Effector memory CD8-positive, alpha-beta T cell (primary cell): ENCODE results near the gene SET.
A peak's percentile ranks its signal among the peaks of the same experiment; 100 is the strongest.

Experiments
- ATAC-seq: fragments of 150-1000 bp; cut with Tn5 transposase; replicated peaks from 2 replicates; pipeline ENCODE4 v1.10.0; 2021; ENCODE audit warnings: mild to moderate bottlenecking, moderate library complexity
- DNase-seq, 3 experiments: peaks; one replicate each; pipeline ENCODE4 v3.0.0; 2021
- H3K27ac Mint-ChIP-seq, 2 donors: one replicate each; pipeline ENCODE4 v1.8.0; 2022; ENCODE audit warnings: mild to moderate bottlenecking in 2 of 2, mixed read lengths in 2 of 2, moderate library complexity in 2 of 2
- H3K27me3 Mint-ChIP-seq, 2 donors: one replicate each; pipeline ENCODE4 v1.8.0; 2022; ENCODE audit warnings: mixed read lengths in 2 of 2
- H3K36me3 Mint-ChIP-seq: one replicate; pipeline ENCODE4 v1.8.0; 2022; ENCODE audit warnings: mild to moderate bottlenecking, moderate library complexity, mixed read lengths; ENCODE audit not compliant: insufficient read depth
- H3K4me1 Mint-ChIP-seq, 2 donors: one replicate each; pipeline ENCODE4 v1.8.0; 2022; ENCODE audit warnings: low read depth in 2 of 2, mixed read lengths in 2 of 2
- H3K4me3 Mint-ChIP-seq, 2 donors: one replicate each; pipeline ENCODE4 v1.8.0; 2022; ENCODE audit warnings: mild to moderate bottlenecking in 2 of 2, mixed read lengths in 2 of 2, moderate library complexity in 2 of 2
- H3K9me3 Mint-ChIP-seq, 2 donors: one replicate each; pipeline ENCODE4 v1.8.0; 2022; ENCODE audit warnings: mixed read lengths in 2 of 2

SET gene

DNA sequence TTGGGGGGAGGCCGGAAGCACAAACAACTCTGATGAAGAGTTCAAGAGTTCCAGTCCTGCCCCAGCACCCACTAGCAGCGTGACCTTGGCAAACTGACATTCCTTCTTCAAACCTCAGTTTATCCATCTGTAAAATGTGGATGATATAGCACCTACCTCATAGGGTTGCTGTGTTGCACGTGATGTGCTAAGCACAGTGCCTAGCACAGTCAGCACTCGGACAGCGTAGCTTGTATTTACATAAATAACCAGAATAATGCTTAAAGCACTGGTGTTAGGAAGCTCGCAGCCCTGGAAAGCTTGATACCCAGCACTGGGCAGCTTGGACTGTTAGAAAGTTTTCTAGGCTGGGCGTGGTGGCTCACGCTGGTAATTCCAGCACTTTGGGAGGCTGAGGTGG, 18.4 kb downstream of the SET start:
- Mint-ChIP-seq H3K4me3 (no peak overlapping the region), H3K27ac (peak overlapping the region in 1 of 2 donors; percentile 82), H3K9me3 (no peaks in the 10 kb centered on the region), H3K4me1 (peaks cover 5% of the 10 kb centered on the region in 2 donors), H3K27me3 (no peaks in the 10 kb centered on the region), H3K36me3 (peaks cover 4% of the 10 kb centered on the region)
- DNase-seq, result no peak
- ATAC-seq, result no peak

DNA sequence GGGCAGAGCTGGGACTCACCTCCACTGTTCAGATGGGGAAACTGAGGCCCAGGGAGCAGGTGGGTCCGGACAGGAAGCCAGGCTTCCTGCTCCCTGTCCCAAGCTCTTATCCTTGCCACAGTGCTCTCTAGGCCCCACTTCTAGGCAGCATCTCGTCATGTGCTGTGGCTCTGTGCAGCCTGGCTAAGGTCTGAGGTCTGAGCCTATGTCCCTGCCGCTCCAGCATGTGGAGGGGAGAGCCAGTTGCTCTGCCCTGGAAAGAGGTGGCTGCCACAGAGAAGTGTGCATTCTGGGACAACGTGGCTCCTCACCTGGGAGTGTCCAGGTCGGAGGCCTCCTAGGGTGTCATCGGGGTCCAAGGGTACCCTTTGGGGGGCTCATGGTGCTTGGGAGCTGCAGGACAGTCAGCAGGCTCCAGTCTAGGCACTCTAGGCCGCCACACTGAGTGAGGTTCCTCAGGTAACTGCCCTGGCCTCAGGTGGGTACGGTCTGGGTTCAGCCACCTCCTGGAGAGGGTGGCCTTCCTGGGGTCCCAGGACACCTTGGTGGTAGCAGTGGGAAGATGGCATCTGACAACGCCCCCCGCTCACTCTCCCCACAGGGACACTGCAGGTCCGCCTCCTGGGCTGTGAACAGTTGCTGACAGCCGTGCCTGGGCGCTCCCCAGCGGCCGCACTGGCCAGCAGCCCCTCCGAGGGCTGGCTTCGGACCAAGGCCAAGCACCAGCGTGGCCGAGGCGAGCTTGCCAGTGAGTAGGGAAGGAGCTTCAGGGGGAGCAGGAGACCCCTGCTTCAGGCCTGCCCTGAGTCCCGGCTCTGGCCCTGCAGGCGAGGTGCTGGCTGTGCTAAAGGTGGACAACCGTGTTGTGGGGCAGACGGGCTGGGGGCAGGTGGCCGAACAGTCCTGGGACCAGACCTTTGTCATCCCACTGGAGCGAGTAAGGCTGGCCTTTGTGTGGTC, 23.7 kb downstream of the SET start:
- no peak overlapping the region for H3K27ac Mint-ChIP-seq

DNA sequence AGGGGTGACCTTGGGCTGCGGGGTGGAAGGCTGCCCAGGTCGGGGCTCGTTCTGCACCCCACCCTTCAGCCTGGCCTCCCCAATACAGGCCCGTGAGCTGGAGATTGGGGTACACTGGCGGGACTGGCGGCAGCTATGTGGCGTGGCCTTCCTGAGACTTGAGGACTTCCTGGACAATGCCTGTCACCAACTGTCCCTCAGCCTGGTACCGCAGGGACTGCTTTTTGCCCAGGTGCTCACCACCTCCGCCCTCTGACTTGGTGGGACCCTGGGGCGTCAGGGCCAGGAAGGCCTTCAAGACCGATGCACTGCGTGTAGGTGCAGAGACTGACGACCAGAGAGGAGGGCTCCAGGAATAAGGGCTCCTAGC, 24.4 kb downstream of the SET start:
- no peaks in the 10 kb centered on the region for H3K27me3 Mint-ChIP-seq
- no peak for ATAC-seq
- DNase-seq, result no peak
- H3K9me3 Mint-ChIP-seq, result no peaks in the 10 kb centered on the region
- no peak overlapping the region for H3K4me3 Mint-ChIP-seq
- H3K27ac Mint-ChIP-seq, result no peak overlapping the region
- H3K4me1 Mint-ChIP-seq, result no peaks in the 10 kb centered on the region
- H3K36me3 Mint-ChIP-seq, result no peaks in the 10 kb centered on the region

More for the DNA sequence above, 23.7 kb downstream of the SET start:
- Mint-ChIP-seq H3K36me3 (no peaks in the 10 kb centered on the region), H3K27me3 (no peaks in the 10 kb centered on the region), H3K4me3 (no peak overlapping the region), H3K4me1 (no peaks in the 10 kb centered on the region), H3K9me3 (no peaks in the 10 kb centered on the region)
- DNase-seq (no peak), ATAC-seq (no peak)

DNA sequence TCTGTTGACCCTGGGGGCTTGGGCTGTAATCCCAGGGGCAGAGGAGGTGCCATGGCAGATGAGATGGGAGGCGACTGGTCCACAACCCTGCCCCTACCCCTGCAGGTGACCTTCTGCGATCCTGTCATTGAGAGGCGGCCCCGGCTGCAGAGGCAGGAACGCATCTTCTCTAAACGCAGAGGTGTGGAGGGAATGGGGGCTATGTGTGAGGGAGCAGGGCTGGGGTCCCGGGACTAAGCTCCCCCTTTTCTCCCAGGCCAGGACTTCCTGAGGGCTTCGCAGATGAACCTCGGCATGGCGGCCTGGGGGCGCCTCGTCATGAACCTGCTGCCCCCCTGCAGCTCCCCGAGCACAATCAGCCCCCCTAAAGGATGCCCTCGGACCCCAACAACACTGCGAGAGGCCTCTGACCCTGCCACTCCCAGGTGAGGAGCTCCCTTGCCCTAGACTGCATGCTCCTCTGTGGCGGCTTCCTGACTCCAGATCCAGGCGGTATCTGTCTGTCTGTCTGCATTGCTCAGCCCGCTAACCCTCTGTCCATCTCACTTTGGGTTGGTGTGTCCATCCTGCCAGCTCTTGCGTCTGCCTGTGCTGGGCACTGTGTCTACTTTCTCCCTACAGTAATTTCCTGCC, 25.0 kb downstream of the SET start:
- H3K27ac Mint-ChIP-seq, result peak overlapping the region in 1 of 2 donors; percentile 44

DNA sequence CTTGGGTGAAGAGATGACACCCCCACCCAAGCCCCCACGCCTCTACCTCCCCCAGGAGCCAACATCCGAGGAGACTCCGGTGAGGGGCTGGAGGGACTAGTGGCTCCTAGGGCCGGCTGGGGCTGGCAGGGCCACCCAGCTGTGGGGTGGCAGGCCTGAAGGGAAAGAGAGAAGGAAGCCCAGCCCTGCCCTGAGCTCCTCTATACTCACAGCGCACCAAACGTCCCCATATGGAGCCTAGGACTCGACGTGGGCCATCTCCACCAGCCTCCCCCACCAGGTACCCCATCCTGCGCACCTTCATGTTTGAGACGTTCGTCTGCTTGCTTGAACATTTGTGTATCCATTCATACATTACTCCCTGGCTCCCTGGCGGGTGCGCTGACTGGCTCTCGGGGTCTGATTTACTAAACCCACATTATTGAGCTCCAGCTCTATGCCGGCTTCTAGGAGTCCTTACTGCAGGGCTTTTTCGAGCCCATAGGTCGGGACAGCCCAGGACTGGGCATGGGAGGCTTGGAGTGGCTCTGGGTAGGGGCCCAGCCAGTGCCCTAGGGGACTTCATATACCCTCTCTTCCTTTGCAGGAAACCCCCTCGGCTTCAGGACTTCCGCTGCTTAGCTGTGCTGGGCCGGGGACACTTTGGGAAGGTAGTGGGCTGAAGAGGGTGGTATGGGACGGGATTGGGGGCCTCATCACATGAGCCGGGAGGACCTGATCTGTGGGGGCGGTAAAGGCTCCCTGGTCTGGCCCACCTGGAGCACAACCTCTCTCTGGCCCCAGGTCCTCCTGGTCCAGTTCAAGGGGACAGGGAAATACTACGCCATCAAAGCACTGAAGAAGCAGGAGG, 25.8 kb downstream of the SET start:
- peaks cover 2% of the 10 kb centered on the region for H3K36me3 Mint-ChIP-seq
- peak overlapping the region in 1 of 2 donors; percentile 22 for H3K4me3 Mint-ChIP-seq
- no peak for ATAC-seq
- H3K27me3 Mint-ChIP-seq, result no peaks in the 10 kb centered on the region
- DNase-seq, result no peak
- peak overlapping the region in 1 of 2 donors; percentile 44 for H3K27ac Mint-ChIP-seq
- H3K9me3 Mint-ChIP-seq, result no peaks in the 10 kb centered on the region
- H3K4me1 Mint-ChIP-seq, result no peaks in the 10 kb centered on the region

More for the DNA sequence above, 25.0 kb downstream of the SET start:
- no peaks in the 10 kb centered on the region for H3K36me3 Mint-ChIP-seq
- no peak overlapping the region for H3K4me3 Mint-ChIP-seq
- no peaks in the 10 kb centered on the region for H3K9me3 Mint-ChIP-seq
- no peak for ATAC-seq
- no peaks in the 10 kb centered on the region for H3K27me3 Mint-ChIP-seq
- DNase-seq, result no peak
- H3K4me1 Mint-ChIP-seq, result no peaks in the 10 kb centered on the region

DNA sequence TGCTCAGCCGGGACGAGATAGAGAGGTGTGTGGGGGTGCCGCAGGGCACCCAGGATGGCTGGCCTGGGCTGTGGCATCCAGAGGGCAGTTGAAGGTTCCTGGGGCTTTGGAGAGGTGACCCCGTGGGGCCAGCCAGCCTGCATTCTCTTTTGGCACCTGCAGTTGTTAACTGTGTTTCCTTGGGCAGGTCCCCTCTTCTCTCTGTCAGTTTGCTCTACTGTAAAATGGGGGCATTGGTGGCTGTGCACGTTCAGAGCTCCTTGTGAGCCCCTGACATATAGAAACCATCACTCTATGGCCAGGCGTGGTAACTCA, 26.4 kb downstream of the SET start:
- no peak overlapping the region for H3K27ac Mint-ChIP-seq
- H3K36me3 Mint-ChIP-seq, result peaks cover 2% of the 10 kb centered on the region
- H3K4me3 Mint-ChIP-seq, result no peak overlapping the region
- no peaks in the 10 kb centered on the region for H3K27me3 Mint-ChIP-seq
- H3K9me3 Mint-ChIP-seq, result no peaks in the 10 kb centered on the region
- no peak for ATAC-seq
- no peak for DNase-seq
- no peaks in the 10 kb centered on the region for H3K4me1 Mint-ChIP-seq

DNA sequence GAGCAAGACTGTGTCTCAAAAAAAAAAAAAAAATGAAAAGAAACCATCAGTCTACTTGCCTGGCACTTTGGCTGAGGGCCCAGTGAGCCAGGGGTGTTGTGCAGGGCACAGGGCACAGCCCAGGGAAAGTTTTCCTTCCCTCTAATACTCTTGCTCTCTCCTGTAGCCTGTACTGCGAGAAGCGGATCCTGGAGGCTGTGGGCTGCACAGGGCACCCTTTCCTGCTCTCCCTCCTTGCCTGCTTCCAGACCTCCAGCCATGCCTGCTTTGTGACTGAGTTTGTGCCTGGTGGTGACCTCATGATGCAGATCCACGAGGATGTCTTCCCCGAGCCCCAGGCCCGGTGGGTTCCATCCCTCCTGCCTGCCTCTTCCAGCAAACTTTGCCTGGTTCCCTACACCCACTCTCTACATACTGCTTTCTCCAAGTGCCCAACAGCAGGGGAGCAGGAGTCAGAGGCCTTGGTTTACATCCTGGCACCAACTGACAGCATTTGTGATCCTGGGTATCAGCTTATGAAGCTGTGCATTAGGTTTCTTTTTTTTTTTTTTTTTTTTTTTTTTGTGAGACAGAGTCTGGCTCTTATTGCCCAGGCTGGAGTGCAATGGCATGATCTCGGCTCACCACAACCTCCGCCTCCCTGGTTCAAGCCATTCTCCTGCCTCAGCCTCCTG, 27.7 kb downstream of the SET start:
- H3K36me3 Mint-ChIP-seq, result peaks cover 2% of the 10 kb centered on the region
- H3K9me3 Mint-ChIP-seq, result no peaks in the 10 kb centered on the region
- no peak for DNase-seq
- peak overlapping the region in 1 of 2 donors; percentile 72 for H3K27ac Mint-ChIP-seq
- no peaks in the 10 kb centered on the region for H3K27me3 Mint-ChIP-seq
- H3K4me1 Mint-ChIP-seq, result no peaks in the 10 kb centered on the region
- no peak overlapping the region for H3K4me3 Mint-ChIP-seq
- no peak for ATAC-seq

DNA sequence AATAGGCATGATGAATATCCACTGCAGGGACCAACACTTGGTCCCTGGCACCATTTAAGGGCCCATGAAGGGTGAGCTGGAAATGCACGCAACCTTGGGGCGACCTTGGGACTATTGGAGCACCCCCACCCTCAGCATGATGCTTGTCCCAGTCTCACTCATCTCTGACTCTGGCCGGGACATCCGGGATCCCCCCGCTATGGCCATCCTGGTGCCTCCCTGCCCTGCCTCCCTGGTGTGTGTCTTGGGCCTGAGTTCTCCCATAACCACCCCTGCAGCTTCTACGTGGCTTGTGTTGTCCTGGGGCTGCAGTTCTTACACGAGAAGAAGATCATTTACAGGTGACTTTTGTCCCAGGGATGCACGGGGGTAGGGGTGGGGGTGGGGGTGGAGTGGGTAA, 29.0 kb downstream of the SET start:
- Mint-ChIP-seq H3K4me3 (no peak overlapping the region), H3K36me3 (peaks cover 5% of the 10 kb centered on the region), H3K27me3 (no peaks in the 10 kb centered on the region), H3K9me3 (no peaks in the 10 kb centered on the region), H3K27ac (no peak overlapping the region), H3K4me1 (peaks cover 6 to 11% of the 10 kb centered on the region in 2 donors)
- DNase-seq (no peak), ATAC-seq (no peak)

DNA sequence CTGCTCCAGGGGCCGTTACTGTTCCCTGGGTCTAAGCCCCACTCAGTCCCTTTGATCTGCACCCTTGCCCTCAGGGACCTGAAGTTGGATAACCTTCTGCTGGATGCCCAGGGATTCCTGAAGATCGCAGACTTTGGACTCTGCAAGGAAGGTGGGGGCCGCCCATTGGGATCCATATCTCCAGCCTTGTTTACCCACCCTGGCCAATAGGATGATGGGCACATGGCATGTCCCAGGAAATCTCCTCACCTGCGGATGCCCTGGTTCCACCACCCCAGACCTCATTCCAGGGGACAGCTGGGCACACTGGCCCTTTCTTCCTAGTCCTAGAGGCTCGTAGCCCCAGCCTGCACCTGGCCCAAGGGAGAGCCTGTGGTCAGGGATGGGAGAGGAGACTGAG, 29.5 kb downstream of the SET start:
- DNase-seq (no peak), ATAC-seq (no peak)
- Mint-ChIP-seq H3K9me3 (no peaks in the 10 kb centered on the region), H3K4me1 (peaks cover 10 to 14% of the 10 kb centered on the region in 2 donors), H3K4me3 (no peak overlapping the region), H3K27me3 (no peaks in the 10 kb centered on the region), H3K36me3 (peaks cover 5% of the 10 kb centered on the region), H3K27ac (no peak overlapping the region)

DNA sequence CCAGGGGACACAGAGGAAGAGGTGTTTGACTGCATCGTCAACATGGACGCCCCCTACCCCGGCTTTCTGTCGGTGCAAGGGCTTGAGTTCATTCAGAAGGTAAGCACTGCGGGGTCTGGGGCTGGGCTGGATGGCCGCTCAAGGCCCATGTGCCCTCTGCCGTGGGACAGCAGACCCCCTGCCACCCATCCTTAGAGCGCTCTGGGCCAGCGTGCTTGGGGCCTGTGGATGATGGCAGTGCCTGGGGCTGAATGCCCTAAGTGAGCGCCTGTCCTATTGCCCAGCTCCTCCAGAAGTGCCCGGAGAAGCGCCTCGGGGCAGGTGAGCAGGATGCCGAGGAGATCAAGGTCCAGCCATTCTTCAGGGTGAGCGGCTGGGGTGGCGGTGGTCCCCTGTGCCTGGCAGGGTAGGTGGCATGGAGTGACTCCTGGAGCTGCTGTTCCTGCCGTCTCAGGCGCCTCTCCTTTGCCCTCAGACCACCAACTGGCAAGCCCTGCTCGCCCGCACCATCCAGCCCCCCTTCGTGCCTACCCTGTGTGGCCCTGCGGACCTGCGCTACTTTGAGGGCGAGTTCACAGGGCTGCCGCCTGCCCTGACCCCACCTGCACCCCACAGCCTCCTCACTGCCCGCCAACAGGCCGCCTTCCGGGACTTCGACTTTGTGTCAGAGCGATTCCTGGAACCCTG, 31.0 kb downstream of the SET start:
- peaks cover 18 to 26% of the 10 kb centered on the region in 2 donors for H3K4me1 Mint-ChIP-seq
- H3K9me3 Mint-ChIP-seq, result no peaks in the 10 kb centered on the region
- no peak for ATAC-seq
- H3K4me3 Mint-ChIP-seq, result no peak overlapping the region
- H3K36me3 Mint-ChIP-seq, result peaks cover 16% of the 10 kb centered on the region
- no peak overlapping the region for H3K27ac Mint-ChIP-seq
- no peak for DNase-seq
- H3K27me3 Mint-ChIP-seq, result no peaks in the 10 kb centered on the region

DNA sequence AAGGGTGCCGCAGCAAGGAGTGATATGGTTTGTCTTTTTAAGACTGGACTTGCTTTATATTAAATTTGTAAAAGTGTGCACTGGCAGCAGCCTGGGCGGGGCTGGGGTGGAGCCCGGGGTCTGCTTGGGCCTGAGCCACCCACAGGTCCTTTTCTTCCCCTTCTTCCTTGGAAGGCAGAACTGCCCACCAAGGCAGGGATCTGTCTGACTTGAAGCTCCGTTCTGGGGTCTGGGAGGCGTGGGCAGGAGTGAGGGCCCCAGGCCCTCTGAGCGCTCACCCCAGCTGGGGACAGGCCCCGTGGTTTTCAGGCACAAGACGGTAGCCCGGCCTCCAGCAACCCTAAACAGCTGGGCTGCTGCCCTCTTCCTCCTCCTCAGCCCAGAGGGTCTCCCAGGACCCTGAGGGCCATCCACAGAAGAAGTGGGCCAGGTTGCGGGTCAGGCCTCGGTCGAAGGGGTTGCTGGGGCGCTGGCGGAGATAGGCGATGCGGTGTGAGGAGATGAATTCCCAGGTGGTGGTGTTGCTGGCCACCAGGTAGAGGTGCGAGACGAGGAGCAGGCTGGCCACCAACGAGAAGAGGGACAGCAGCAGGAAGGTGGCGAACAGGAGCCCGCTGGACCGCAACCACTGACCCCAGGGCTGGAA, 31.9 kb downstream of the SET start:
- DNase-seq, result no peak
- Mint-ChIP-seq H3K36me3 (peaks cover 16% of the 10 kb centered on the region), H3K4me1 (peaks cover 21 to 28% of the 10 kb centered on the region in 2 donors), H3K27me3 (no peaks in the 10 kb centered on the region), H3K27ac (no peak overlapping the region), H3K4me3 (no peak overlapping the region), H3K9me3 (no peaks in the 10 kb centered on the region)
- ATAC-seq, result no peak

DNA sequence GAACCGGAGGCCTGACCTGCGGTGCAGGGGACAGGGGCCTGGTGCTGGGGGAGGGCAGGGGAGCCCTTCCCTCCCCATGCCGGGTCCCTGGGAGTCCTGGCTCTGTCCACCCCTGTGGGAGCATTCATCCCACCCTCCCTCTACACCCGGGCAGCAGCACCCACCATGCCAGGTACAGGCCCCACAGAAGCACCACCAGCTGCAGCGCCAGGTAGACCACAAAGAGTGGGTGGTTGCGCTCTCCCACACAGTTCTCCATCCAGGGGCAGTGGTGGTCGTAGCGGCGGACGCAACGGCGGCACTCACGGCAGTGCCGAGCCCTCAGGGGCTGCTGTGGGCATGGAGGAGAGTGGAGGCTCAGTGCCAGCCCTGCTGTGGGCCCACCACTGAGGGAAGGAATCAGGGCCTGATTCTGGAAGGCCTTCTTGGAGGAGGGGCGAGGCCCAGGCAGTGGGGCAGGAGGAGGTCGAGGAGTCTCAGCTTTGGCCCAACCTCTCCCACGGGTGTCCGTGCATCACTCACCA, 32.5 kb downstream of the SET start:
- Mint-ChIP-seq H3K4me1 (peaks cover 21 to 28% of the 10 kb centered on the region in 2 donors), H3K36me3 (peaks cover 16% of the 10 kb centered on the region), H3K9me3 (no peaks in the 10 kb centered on the region), H3K27ac (peak overlapping the region in 1 of 2 donors; percentile 91), H3K27me3 (no peaks in the 10 kb centered on the region), H3K4me3 (peak overlapping the region in 1 of 2 donors; percentile 93)
- no peak for DNase-seq
- ATAC-seq, result no peak
